ENCODE data around the gene TBC1D1.

- TF ChIP-seq CTCF (optimal IDR thresholded peaks at IDR 0.05 in 1 of 3, IDR thresholded peaks at IDR 0.05 in 1 of 3, conservative IDR thresholded peaks at IDR 0.05 in 1 of 3; ENCODE audit: extremely low read depth in 1 of 3, insufficient read depth in 2 of 3, low read length in 3 of 3) (no peak), EZH2 (IDR thresholded peaks at IDR 0.05; ENCODE audit: low read length) (no peak)
These were observed 283.9 kb downstream of the TBC1D1 start for GRCh38 chr4:38174801-38175200.

Measured in keratinocyte (primary cell).